LNCaP clone FGC (cell line): ENCODE results near the gene BRD1.

Experiments used
- DNase-seq: peaks from one replicate; pipeline ENCODE4 v3.0.0-alpha.2; 2011; ENCODE audit warnings: low read depth
- H3K4me3 ChIP-seq: 2 replicates; pipeline ENCODE4 v1.5.1; 2011; ENCODE audit warnings: mild to moderate bottlenecking, low read depth, low read length, control low read depth
- TF ChIP-seq, protein P1 (sequence below): IDR thresholded peaks from 2 replicates; pipeline ENCODE4 v1.5.1; 2012; ENCODE audit warnings: mild to moderate bottlenecking; ENCODE audit not compliant: control insufficient read depth, insufficient read depth; ENCODE audit errors: extremely low read depth

BRD1 gene

DNA sequence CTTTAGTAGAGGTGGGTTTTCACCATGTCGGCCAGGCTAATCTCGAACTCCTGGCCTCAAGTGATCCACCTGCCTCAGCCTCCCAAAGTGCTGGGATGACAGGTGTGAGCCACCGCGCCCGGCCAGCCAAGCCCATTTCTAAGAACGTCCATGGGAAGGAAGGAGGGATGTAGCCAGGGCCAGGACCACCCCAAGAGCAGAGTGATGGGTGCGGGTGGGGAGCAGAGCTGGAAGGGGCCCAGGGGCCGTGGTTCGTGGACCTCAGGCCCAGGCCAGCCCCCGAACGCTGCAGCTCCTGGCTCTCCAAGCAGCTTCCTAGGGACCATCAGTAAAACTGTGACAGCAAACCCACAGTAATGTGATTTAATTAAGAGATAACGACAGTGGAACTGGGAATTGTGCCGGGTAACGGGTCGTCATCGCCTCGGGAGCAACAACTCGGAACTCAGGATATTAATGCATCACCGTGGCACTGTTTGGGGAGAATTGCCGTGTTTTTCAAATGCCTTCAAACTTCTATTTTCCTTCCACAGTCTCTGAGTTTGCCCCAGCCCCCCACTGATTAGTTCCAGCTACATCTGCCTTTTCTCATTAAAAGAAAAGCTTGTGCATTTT lies 74.3 kb downstream of the BRD1 start:
- TF ChIP-seq, protein P1, sequence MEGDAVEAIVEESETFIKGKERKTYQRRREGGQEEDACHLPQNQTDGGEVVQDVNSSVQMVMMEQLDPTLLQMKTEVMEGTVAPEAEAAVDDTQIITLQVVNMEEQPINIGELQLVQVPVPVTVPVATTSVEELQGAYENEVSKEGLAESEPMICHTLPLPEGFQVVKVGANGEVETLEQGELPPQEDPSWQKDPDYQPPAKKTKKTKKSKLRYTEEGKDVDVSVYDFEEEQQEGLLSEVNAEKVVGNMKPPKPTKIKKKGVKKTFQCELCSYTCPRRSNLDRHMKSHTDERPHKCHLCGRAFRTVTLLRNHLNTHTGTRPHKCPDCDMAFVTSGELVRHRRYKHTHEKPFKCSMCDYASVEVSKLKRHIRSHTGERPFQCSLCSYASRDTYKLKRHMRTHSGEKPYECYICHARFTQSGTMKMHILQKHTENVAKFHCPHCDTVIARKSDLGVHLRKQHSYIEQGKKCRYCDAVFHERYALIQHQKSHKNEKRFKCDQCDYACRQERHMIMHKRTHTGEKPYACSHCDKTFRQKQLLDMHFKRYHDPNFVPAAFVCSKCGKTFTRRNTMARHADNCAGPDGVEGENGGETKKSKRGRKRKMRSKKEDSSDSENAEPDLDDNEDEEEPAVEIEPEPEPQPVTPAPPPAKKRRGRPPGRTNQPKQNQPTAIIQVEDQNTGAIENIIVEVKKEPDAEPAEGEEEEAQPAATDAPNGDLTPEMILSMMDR = no peak
- DNase-seq = no peak
- H3K4me3 ChIP-seq = no peak overlapping the region

DNA sequence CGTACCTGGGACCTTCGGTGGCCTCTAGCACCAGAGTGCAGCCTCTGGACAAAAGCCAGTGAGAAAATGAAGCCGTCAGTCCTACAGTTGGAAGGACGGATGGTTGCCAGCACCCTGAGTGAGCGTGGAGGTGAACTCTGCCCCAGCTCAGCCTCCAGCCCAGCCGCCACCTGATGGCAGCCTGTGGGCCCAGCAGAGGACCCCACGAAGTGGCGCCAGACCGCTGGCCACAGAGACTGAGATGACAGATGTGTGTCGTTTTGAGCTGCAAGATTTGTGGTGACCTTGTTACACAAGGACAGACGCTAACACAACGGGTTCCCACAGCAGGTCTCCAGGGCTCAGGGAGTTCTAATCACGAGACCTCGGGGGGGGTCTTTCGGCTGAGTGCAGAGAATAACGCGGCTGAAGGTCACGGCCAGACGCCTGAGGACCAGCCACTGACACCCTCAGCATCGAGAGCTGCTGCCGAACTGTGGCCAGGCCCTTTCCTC lies 75.0 kb downstream of the BRD1 start:
- no peak for DNase-seq
- TF ChIP-seq, protein P1 = no peak

DNA sequence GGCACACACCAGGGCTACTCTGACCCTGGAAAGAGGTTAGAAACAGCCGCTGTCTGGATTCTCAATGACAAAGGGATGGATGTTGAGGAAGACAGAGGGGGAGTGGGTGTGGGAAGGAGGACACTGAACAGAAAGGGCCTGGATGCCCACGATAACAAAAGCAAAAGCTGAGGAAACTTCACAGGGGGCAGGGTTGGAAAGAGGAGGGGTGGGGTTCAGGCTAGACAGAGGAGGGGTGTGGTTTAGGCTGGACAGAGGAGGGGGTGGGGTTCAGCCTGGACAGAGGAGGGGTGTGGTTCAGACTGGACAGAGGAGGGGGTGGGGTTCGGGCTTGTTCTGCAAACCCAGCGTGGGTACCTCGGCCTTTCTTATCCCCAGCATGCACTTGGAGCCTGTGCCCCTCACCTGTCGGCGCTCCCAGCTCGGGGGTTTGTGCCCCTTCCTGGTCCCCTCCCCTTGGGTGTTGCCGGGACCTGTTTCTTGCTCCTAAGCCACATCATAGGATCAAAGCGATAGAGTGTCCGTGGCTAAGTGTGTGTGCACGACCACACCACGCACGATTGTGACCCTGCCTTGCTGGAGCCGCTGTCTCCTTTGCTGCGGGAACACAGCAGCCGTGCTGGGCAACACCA lies 75.6 kb downstream of the BRD1 start:
- no peak for DNase-seq
- TF ChIP-seq, protein P1 = no peak

More for the DNA sequence above, 75.0 kb downstream of the BRD1 start:
- H3K4me3 ChIP-seq = no peak overlapping the region

DNA sequence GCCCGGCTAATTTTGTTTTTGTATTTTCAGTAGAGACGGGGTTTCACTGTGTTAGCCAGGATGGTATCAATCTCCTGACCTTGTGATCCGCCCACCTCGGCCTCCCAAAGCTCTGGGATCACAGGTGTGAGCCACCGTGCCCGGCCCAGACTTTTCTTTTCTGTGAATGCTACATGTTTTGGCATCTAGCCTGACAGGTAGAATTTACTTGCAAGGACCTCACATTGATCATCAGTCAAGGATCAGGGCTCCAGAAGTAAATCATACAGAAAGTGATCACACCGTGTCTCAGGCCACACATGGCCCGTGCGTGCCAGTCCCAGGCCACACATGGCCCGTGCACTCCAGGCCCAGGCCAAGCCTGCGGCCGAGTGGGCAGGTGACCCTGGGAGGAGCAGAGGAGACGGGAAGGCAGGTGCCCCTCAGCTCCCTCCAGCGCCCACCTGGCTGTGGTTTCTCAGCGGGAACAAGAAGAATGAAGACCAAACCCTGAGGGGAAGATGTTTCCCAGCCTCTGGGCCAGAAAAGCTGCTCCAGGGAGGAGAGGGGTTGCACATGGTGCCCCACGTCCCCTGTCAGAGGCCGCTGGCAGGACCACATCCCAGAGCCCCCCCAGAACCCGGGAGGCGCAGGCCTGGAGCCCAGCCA lies 76.2 kb downstream of the BRD1 start:
- no peak for DNase-seq

More for the DNA sequence above, 75.6 kb downstream of the BRD1 start:
- no peak overlapping the region for H3K4me3 ChIP-seq

DNA sequence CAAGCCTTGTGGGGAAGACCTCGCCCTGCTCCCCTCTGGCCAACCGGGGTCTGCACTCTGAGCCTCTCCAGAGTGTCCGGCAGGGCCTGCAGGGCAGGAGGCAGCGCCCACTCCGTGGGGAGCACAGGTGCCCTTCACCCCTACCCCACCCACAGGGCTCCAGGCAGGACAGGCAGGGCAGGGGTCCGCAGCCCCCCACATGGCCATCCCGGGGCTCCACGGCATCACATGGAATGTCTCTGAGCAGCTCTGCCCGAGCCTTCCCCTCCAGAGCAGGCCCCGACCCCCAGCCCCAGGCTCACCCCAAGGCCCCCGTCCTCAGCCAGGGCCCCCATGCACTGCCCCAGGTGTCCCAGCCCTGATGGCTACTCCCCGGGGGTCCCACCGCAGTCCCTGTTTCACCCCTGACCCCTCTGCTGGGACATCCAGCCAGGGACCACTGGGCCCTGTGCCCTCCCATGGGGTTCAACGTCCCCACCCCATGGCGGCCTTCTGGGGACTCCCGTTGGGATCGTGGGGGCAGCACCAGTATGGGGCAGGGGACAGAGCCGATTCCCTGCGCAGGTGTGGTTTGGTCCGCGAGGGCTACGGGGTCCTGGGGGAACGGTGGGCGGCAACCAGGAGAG lies 77.7 kb downstream of the BRD1 start:
- no peak for DNase-seq
- H3K4me3 ChIP-seq = no peak overlapping the region
- TF ChIP-seq, protein P1 = no peak

More for the DNA sequence above, 76.2 kb downstream of the BRD1 start:
- TF ChIP-seq, protein P1 = no peak
- H3K4me3 ChIP-seq = no peak overlapping the region

DNA sequence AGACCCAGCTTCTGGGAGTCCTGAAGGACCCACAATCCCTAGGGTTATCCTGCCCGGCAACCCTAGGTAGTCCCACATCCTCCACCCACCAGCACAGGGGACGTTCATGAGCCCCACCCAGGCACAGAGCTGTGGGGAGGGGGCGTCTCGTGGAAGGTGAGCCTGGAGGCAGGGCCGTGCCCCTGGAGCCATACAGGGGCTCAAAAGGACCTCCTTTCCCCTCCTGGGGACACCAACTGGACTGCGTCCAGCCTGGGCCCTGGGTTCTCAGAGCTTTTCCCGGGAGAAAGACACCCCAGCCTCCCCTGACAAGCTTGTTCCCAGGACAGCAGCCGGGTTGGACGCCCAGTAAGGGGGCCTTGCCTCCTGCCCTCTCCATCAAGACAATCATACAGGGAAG lies 78.4 kb downstream of the BRD1 start:
- H3K4me3 ChIP-seq = no peak overlapping the region
- no peak for DNase-seq
- TF ChIP-seq, protein P1 = no peak
